HCT116 (cell line): ENCODE data around the gene KCNAB2.

Experiments
- CEBPB ChIP-seq: IDR thresholded peaks from 2 replicates; pipeline ENCODE4 v1.6.1; 2012; ENCODE audit warnings: low read depth
- EGR1 ChIP-seq: IDR thresholded peaks from 2 replicates; pipeline ENCODE4 v1.6.1; 2012; ENCODE audit warnings: low read depth
- EZH2phosphoT487 ChIP-seq: fragments of 200-600 bp; IDR thresholded peaks from 2 replicates; pipeline ENCODE4 v1.6.1; 2018; ENCODE audit warnings: antibody characterized with exemption, borderline replicate concordance
- FOSL1 ChIP-seq: IDR thresholded peaks from 2 replicates; pipeline ENCODE4 v1.6.1; 2012; ENCODE audit warnings: low read depth
- MAX ChIP-seq: IDR thresholded peaks from 2 replicates; pipeline ENCODE4 v1.6.1; 2012
- POLR2A ChIP-seq: IDR thresholded peaks from 2 replicates; pipeline ENCODE4 v1.7.0; 2011; ENCODE audit warnings: borderline replicate concordance; ENCODE audit not compliant: insufficient read depth, insufficient read length; ENCODE audit errors: extremely low read depth
- RAD21 ChIP-seq: IDR thresholded peaks from 2 replicates; pipeline ENCODE4 v1.6.1; 2012; ENCODE audit warnings: low read depth, mild to moderate bottlenecking
- SP1 ChIP-seq: IDR thresholded peaks from 2 replicates; pipeline ENCODE4 v1.6.1; 2012; ENCODE audit warnings: low read depth
- SRF ChIP-seq: IDR thresholded peaks from 2 replicates; pipeline ENCODE4 v1.6.1; 2012; ENCODE audit warnings: low read depth
- YY1 ChIP-seq: IDR thresholded peaks from 2 replicates; pipeline ENCODE4 v1.6.1; 2011; ENCODE audit warnings: low read length, low read depth, moderate library complexity, mild to moderate bottlenecking; ENCODE audit not compliant: insufficient replicate concordance; ENCODE audit errors: extremely low read depth
- ZNF274 ChIP-seq: fragments of 200-500 bp; sonication (Bioruptor generic); IDR thresholded peaks from 2 replicates; pipeline ENCODE4 v1.6.1; 2014; ENCODE audit warnings: mild to moderate bottlenecking, low read depth, low read length, inconsistent platforms
- TF ChIP-seq, protein P1 (sequence below), 3 experiments: fragments of 200-600 bp in 1 of 3; sonication (generic) in 1 of 3; IDR thresholded peaks in 2 of 3; conservative IDR thresholded peaks in 1 of 3; 2 replicates each; pipeline ENCODE4 v1.5.1; 2012 to 2017; ENCODE audit warnings: low read depth in 2 of 3, low read length in 2 of 3, antibody characterized with exemption in 1 of 3, borderline replicate concordance in 1 of 3, control low read depth in 1 of 3, mild to moderate bottlenecking in 1 of 3, mixed read lengths in 1 of 3, mixed run types in 1 of 3, moderate library complexity in 1 of 3; ENCODE audit not compliant: insufficient read depth in 1 of 3
- TF ChIP-seq, protein P2 (sequence below): IDR thresholded peaks from 2 replicates; pipeline ENCODE4 v1.6.1; 2012; ENCODE audit warnings: low read depth

GRCh38 chr1:6131561-6131960 lies 85.9 kb downstream of the KCNAB2 start:
- TF ChIP-seq, protein P1, sequence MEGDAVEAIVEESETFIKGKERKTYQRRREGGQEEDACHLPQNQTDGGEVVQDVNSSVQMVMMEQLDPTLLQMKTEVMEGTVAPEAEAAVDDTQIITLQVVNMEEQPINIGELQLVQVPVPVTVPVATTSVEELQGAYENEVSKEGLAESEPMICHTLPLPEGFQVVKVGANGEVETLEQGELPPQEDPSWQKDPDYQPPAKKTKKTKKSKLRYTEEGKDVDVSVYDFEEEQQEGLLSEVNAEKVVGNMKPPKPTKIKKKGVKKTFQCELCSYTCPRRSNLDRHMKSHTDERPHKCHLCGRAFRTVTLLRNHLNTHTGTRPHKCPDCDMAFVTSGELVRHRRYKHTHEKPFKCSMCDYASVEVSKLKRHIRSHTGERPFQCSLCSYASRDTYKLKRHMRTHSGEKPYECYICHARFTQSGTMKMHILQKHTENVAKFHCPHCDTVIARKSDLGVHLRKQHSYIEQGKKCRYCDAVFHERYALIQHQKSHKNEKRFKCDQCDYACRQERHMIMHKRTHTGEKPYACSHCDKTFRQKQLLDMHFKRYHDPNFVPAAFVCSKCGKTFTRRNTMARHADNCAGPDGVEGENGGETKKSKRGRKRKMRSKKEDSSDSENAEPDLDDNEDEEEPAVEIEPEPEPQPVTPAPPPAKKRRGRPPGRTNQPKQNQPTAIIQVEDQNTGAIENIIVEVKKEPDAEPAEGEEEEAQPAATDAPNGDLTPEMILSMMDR (IDR thresholded peaks at IDR 0.05 in 2 of 3, conservative IDR thresholded peaks at IDR 0.05 in 1 of 3; ENCODE audit: borderline replicate concordance in 1 of 3, insufficient read depth in 1 of 3, low read depth in 2 of 3, low read length in 2 of 3), result no peak
- TF ChIP-seq POLR2A (no peak), YY1 (no peak), ZNF274 (no peak), SRF (no peak), RAD21 (no peak), EZH2phosphoT487 (no peak), FOSL1 (no peak), MAX (no peak), CEBPB (no peak), EGR1 (no peak), SP1 (no peak)
- TF ChIP-seq, protein P2, sequence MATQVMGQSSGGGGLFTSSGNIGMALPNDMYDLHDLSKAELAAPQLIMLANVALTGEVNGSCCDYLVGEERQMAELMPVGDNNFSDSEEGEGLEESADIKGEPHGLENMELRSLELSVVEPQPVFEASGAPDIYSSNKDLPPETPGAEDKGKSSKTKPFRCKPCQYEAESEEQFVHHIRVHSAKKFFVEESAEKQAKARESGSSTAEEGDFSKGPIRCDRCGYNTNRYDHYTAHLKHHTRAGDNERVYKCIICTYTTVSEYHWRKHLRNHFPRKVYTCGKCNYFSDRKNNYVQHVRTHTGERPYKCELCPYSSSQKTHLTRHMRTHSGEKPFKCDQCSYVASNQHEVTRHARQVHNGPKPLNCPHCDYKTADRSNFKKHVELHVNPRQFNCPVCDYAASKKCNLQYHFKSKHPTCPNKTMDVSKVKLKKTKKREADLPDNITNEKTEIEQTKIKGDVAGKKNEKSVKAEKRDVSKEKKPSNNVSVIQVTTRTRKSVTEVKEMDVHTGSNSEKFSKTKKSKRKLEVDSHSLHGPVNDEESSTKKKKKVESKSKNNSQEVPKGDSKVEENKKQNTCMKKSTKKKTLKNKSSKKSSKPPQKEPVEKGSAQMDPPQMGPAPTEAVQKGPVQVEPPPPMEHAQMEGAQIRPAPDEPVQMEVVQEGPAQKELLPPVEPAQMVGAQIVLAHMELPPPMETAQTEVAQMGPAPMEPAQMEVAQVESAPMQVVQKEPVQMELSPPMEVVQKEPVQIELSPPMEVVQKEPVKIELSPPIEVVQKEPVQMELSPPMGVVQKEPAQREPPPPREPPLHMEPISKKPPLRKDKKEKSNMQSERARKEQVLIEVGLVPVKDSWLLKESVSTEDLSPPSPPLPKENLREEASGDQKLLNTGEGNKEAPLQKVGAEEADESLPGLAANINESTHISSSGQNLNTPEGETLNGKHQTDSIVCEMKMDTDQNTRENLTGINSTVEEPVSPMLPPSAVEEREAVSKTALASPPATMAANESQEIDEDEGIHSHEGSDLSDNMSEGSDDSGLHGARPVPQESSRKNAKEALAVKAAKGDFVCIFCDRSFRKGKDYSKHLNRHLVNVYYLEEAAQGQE, result no peak
